SK-N-SH (cell line): ENCODE results near the gene CIAO3. TPM values are rescaled to one million over a fixed set of nuclear protein-coding genes. Genes with fewer than 3 reads are reported as not detected.

ENCODE experiments used
- CTCF ChIA-PET: fragments of 300-600, 350-600 bp; formaldehyde crosslinking; extraction: SDS; loops from one replicate; lab custom pipeline; 2021; lab: Yijun Ruan, JAX
- POLR2A ChIA-PET: fragments of 350-600 bp; sonication (Branson Sonifier 250); formaldehyde crosslinking; extraction: SDS; loops from one replicate; lab custom pipeline; 2020; ENCODE audit warnings: antibody characterized with exemption, inconsistent platforms; lab: Yijun Ruan, JAX
- DNase-seq: peaks from one replicate; pipeline ENCODE4 v3.0.0; 2012
- H2AFZ ChIP-seq: fragments of 200-600 bp; sonication (generic); 2 replicates; pipeline ENCODE4 v1.8.1; 2016; ENCODE audit warnings: antibody characterized with exemption, mild to moderate bottlenecking, low read depth
- H3F3A ChIP-seq: fragments of 200-600 bp; sonication (generic); replicated peaks from 2 replicates; pipeline ENCODE3; 2016; ENCODE audit warnings: antibody characterized with exemption, mild to moderate bottlenecking; ENCODE audit not compliant: insufficient read depth
- H3K27ac ChIP-seq, 2 experiments: fragments of 200-500 bp in 1 of 2; fragments of 200-600 bp in 1 of 2; sonication (Bioruptor generic) in 1 of 2; sonication (generic), shearing (Covaris generic) in 1 of 2; 2 replicates each; pipeline versions ENCODE4 v1.5.1 to v1.6.1; 2014 to 2016; ENCODE audit warnings: low read depth in 2 of 2, inconsistent platforms in 1 of 2, low read length in 1 of 2, mild to moderate bottlenecking in 1 of 2, mixed read lengths in 1 of 2
- H3K27me3 ChIP-seq: fragments of 200-600 bp; sonication (generic), shearing (Covaris generic); 2 replicates; pipeline ENCODE4 v1.6.1; 2016; ENCODE audit warnings: mixed run types; ENCODE audit not compliant: insufficient read depth
- H3K36me3 ChIP-seq, 2 experiments: fragments of 200-500 bp in 1 of 2; fragments of 200-600 bp in 1 of 2; sonication (Bioruptor generic) in 1 of 2; sonication (generic) in 1 of 2; replicated peaks in 1 of 2; 2 replicates each; pipeline versions ENCODE3 to v1.5.1; 2014 to 2016; ENCODE audit warnings: low read length in 1 of 2, mild to moderate bottlenecking in 1 of 2; ENCODE audit not compliant: insufficient read depth in 2 of 2, control insufficient read depth in 1 of 2
- H3K4me1 ChIP-seq, 2 experiments: fragments of 200-500 bp in 1 of 2; fragments of 200-600 bp in 1 of 2; sonication (Bioruptor generic) in 1 of 2; sonication (generic), shearing (Covaris generic) in 1 of 2; 2 replicates each; pipeline versions ENCODE4 v1.5.1 to v1.6.1; 2014 to 2016; ENCODE audit warnings: low read depth in 1 of 2, low read length in 1 of 2, mixed run types in 1 of 2; ENCODE audit not compliant: insufficient read depth in 2 of 2, control insufficient read depth in 1 of 2
- H3K4me2 ChIP-seq: fragments of 200-600 bp; sonication (generic), shearing (Covaris generic); 2 replicates; pipeline ENCODE4 v1.6.1; 2017; ENCODE audit warnings: mixed run types
- H3K4me3 ChIP-seq, 2 experiments: fragments of 200-500 bp in 1 of 2; fragments of 200-600 bp in 1 of 2; sonication (Bioruptor generic) in 1 of 2; sonication (generic), shearing (Covaris generic) in 1 of 2; 2 replicates each; pipeline versions ENCODE4 v1.5.1 to v1.8.1; 2014 to 2016; ENCODE audit warnings: low read depth in 2 of 2, inconsistent platforms in 1 of 2, low read length in 1 of 2, mild to moderate bottlenecking in 1 of 2, mixed read lengths in 1 of 2, moderate library complexity in 1 of 2
- H3K79me2 ChIP-seq: fragments of 200-600 bp; sonication (generic); 2 replicates; pipeline ENCODE4 v1.8.1; 2017; ENCODE audit warnings: mild to moderate bottlenecking; ENCODE audit not compliant: insufficient read depth
- H3K9ac ChIP-seq: fragments of 200-600 bp; sonication (generic); 2 replicates; pipeline ENCODE4 v1.6.1; 2017; ENCODE audit warnings: mixed run types
- H3K9me2 ChIP-seq: fragments of 200-600 bp; sonication (generic); 2 replicates; pipeline ENCODE4 v1.6.1; 2017; ENCODE audit warnings: mixed run types
- H3K9me3 ChIP-seq: fragments of 200-600 bp; sonication (generic); 2 replicates; pipeline ENCODE4 v1.6.1; 2017; ENCODE audit warnings: mixed run types, mild to moderate bottlenecking, moderate library complexity
- H4K20me1 ChIP-seq: fragments of 200-600 bp; sonication (generic); 2 replicates; pipeline ENCODE4 v1.6.1; 2017; ENCODE audit warnings: mild to moderate bottlenecking, mixed run types; ENCODE audit not compliant: insufficient read depth
- CHD2 ChIP-seq: fragments of 150-350 bp; IDR thresholded peaks from 2 replicates; pipeline ENCODE4 v1.6.1; 2018; ENCODE audit warnings: low read length; ENCODE audit not compliant: partially characterized antibody
- ELF1 ChIP-seq: IDR thresholded peaks from 2 replicates; pipeline ENCODE4 v1.4.0; 2012
- EZH2phosphoT487 ChIP-seq: fragments of 200-600 bp; sonication (generic); IDR thresholded peaks from 2 replicates; pipeline ENCODE4 v1.6.1; 2017; ENCODE audit warnings: low read depth, mixed run types, mild to moderate bottlenecking, antibody characterized with exemption, moderate library complexity, borderline replicate concordance
- FOSL2 ChIP-seq: IDR thresholded peaks from 2 replicates; pipeline ENCODE4 v1.4.0; 2012; ENCODE audit warnings: low read depth, mild to moderate bottlenecking, moderate library complexity, borderline replicate concordance
- FOXJ3 ChIP-seq: sonication (generic); formaldehyde crosslinking; IDR thresholded peaks from 2 replicates; pipeline ENCODE4 v1.5.1; 2020; ENCODE audit warnings: mild to moderate bottlenecking, missing genetic modification reagents
- FOXM1 ChIP-seq: IDR thresholded peaks from 2 replicates; pipeline ENCODE4 v1.4.0; 2012; ENCODE audit warnings: low read depth, mild to moderate bottlenecking
- JUND ChIP-seq: IDR thresholded peaks from 2 replicates; pipeline ENCODE4 v1.4.0; 2012
- MAX ChIP-seq: IDR thresholded peaks from 2 replicates; pipeline ENCODE4 v1.4.0; 2012; ENCODE audit warnings: low read depth
- NFIC ChIP-seq: IDR thresholded peaks from 2 replicates; pipeline ENCODE4 v1.4.0; 2012; ENCODE audit warnings: borderline replicate concordance
- NRF1 ChIP-seq: IDR thresholded peaks from 2 replicates; pipeline ENCODE4 v1.6.1; 2012; ENCODE audit warnings: low read depth, mild to moderate bottlenecking, low read length
- POLR2AphosphoS5 ChIP-seq: IDR thresholded peaks from 2 replicates; pipeline ENCODE4 v1.6.1; 2012; ENCODE audit warnings: low read depth, low read length
- RAD21 ChIP-seq: IDR thresholded peaks from 2 replicates; pipeline ENCODE4 v1.6.1; 2012; ENCODE audit warnings: mild to moderate bottlenecking, low read length
- RFX5 ChIP-seq: IDR thresholded peaks from 2 replicates; pipeline ENCODE4 v1.6.1; 2012; ENCODE audit warnings: mild to moderate bottlenecking, improper control_type of control experiment, low read length
- SMC3 ChIP-seq: IDR thresholded peaks from 2 replicates; pipeline ENCODE4 v1.6.1; 2012; ENCODE audit warnings: low read depth, low read length, improper control_type of control experiment
- YY1 ChIP-seq: IDR thresholded peaks from 2 replicates; pipeline ENCODE4 v1.4.0; 2012; ENCODE audit warnings: low read depth, mild to moderate bottlenecking
- WGBS: methylation state at CpG from one replicate; pipeline ENCODE4 v1.1.6; 2017; ENCODE audit warnings: low lambda C conversion rate; 5-methylcytosine and 5-hydroxymethylcytosine counted together
- polyA plus RNA-seq, 3 experiments: library from polyadenylated mRNA; depleted of rRNA; stranded (reverse); fragments of >200 nt; gene quantifications; 2 replicates each; pipeline ENCODE4 v1.2.3, GENCODE V29; 2012
- TF ChIP-seq, protein P1 (sequence below): fragments of 150-350 bp; IDR thresholded peaks from 2 replicates; pipeline ENCODE4 v1.6.1; 2016; ENCODE audit warnings: mild to moderate bottlenecking, low read depth, low read length
- TF ChIP-seq, protein P2 (sequence below): IDR thresholded peaks from 2 replicates; pipeline ENCODE4 v1.6.1; 2012; ENCODE audit warnings: mild to moderate bottlenecking, low read depth, low read length, moderate library complexity

CIAO3 gene
- polyA plus RNA-seq, 1 of the 3 experiments (the other 2 are of a cell fraction), result 14.4 TPM

DNA sequence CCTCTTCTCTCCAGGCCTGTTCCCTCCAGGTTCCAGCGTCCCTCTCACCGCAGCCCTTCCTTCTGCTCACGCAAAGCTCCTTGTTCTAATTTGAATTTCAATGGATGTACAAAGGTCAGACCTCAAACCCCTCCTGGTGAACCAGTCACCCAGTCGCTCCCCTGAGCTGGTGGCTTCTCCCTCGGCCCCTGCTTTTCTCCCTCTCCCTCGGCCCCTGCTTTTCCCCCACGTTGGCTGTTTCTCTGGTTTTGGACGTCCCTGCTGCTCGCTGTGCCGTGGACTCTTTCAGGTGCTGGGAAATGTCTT lies 11.2 kb upstream of the CIAO3 start:
- Histone ChIP-seq H3K9ac (no peak overlapping the region), H3K27me3 (no peaks in the 10 kb centered on the region), H3F3A (peaks cover 4% of the 10 kb centered on the region), H2AFZ (no peak overlapping the region), H3K4me3 (no peak overlapping the region)
- 68% methylated on average over 10 of the region's 10 CpGs for WGBS
- no peak for TF ChIP-seq FOXM1
- TF ChIP-seq NFIC, result no peak
- TF ChIP-seq POLR2AphosphoS5, result no peak
- TF ChIP-seq, protein P1, sequence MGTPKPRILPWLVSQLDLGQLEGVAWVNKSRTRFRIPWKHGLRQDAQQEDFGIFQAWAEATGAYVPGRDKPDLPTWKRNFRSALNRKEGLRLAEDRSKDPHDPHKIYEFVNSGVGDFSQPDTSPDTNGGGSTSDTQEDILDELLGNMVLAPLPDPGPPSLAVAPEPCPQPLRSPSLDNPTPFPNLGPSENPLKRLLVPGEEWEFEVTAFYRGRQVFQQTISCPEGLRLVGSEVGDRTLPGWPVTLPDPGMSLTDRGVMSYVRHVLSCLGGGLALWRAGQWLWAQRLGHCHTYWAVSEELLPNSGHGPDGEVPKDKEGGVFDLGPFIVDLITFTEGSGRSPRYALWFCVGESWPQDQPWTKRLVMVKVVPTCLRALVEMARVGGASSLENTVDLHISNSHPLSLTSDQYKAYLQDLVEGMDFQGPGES, result no peak
- no peak for TF ChIP-seq JUND
- no peak for TF ChIP-seq SMC3
- no peak for TF ChIP-seq MAX
- TF ChIP-seq YY1, result no peak
- TF ChIP-seq FOXJ3 (CRISPR knock-in tag), result no peak
- TF ChIP-seq, all 33 proteins: peak for 0
- POLR2A ChIA-PET, result no interaction called here
- Histone ChIP-seq H3K36me3 (no peaks in the 10 kb centered on the region), H3K9me2 (no peaks in the 10 kb centered on the region), H3K79me2 (no peaks in the 10 kb centered on the region), H3K27ac (no peak overlapping the region), H3K4me2 (no peak overlapping the region), H3K4me1 (no peaks in the 10 kb centered on the region), H3K9me3 (peaks cover 3% of the 10 kb centered on the region; the same call in 1 of the 2 replicates), H4K20me1 (no peaks in the 10 kb centered on the region)
- CTCF ChIA-PET, result no interaction called here
- DNase-seq, result no peak

- H3K36me3 ChIP-seq, result no peaks in the 10 kb centered on the region
- H3K27ac ChIP-seq, result no peak overlapping the region
- no peak overlapping the region for H3K4me3 ChIP-seq
- H3K79me2 ChIP-seq, result no peaks in the 10 kb centered on the region
- CTCF ChIA-PET, result interaction anchor here (0.7 to 1.4 kb wide), 3 partner anchors 8 to 35 kb away, joined by 3 to 8 read pairs (median 3); no protein-coding TSS in a partner anchor
- no peaks in the 10 kb centered on the region for H3K4me1 ChIP-seq
- H3F3A ChIP-seq, result peaks cover 4% of the 10 kb centered on the region
- H3K9me3 ChIP-seq, result peaks cover 1% of the 10 kb centered on the region; the same call in 1 of the 2 replicates
- WGBS, result 85% methylated on average over 38 of the region's 39 CpGs
- POLR2A ChIA-PET, result interaction anchor here (1.0 kb wide), 1 partner anchor 31 kb away, joined by 4 read pairs; the partner anchor contains the start of gene ANTKMT
- no peak overlapping the region for H2AFZ ChIP-seq
- no peak overlapping the region for H3K4me2 ChIP-seq
- no peaks in the 10 kb centered on the region for H3K27me3 ChIP-seq
- TF ChIP-seq FOXM1, result no peak
- TF ChIP-seq, protein P2, sequence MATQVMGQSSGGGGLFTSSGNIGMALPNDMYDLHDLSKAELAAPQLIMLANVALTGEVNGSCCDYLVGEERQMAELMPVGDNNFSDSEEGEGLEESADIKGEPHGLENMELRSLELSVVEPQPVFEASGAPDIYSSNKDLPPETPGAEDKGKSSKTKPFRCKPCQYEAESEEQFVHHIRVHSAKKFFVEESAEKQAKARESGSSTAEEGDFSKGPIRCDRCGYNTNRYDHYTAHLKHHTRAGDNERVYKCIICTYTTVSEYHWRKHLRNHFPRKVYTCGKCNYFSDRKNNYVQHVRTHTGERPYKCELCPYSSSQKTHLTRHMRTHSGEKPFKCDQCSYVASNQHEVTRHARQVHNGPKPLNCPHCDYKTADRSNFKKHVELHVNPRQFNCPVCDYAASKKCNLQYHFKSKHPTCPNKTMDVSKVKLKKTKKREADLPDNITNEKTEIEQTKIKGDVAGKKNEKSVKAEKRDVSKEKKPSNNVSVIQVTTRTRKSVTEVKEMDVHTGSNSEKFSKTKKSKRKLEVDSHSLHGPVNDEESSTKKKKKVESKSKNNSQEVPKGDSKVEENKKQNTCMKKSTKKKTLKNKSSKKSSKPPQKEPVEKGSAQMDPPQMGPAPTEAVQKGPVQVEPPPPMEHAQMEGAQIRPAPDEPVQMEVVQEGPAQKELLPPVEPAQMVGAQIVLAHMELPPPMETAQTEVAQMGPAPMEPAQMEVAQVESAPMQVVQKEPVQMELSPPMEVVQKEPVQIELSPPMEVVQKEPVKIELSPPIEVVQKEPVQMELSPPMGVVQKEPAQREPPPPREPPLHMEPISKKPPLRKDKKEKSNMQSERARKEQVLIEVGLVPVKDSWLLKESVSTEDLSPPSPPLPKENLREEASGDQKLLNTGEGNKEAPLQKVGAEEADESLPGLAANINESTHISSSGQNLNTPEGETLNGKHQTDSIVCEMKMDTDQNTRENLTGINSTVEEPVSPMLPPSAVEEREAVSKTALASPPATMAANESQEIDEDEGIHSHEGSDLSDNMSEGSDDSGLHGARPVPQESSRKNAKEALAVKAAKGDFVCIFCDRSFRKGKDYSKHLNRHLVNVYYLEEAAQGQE, result no peak
- TF ChIP-seq RAD21, result no peak
- TF ChIP-seq FOXJ3 (CRISPR knock-in tag), result no peak
- TF ChIP-seq ELF1, result no peak
- no peak for TF ChIP-seq EZH2phosphoT487
- no peak for TF ChIP-seq NRF1
- no peak for TF ChIP-seq JUND
- TF ChIP-seq RFX5, result no peak
- TF ChIP-seq CHD2, result no peak
- TF ChIP-seq NFIC, result no peak
- no peak for TF ChIP-seq FOSL2
- DNase-seq, result no peak
- no peaks in the 10 kb centered on the region for H3K9me2 ChIP-seq
- H4K20me1 ChIP-seq, result no peaks in the 10 kb centered on the region
- no peak overlapping the region for H3K9ac ChIP-seq
Observed at GRCh38 chr16:751152-752006, 10.6 kb upstream of the CIAO3 start.
